Vagina (tissue), 2 donors: ENCODE measurements around the gene UPF3A. TPM values are rescaled to one million over a fixed set of nuclear protein-coding genes. Genes with fewer than 3 reads are reported as not detected.

Experiments
- DNase-seq, 2 donors: peaks; one replicate each; pipeline ENCODE4 v3.0.0-alpha.2; 2017; ENCODE audit errors: extremely low spot score in 2 of 2
- H3K27ac ChIP-seq: fragments of 200-600 bp; sonication (generic); one replicate; pipeline ENCODE4 v1.5.1; 2019
- H3K27me3 ChIP-seq: fragments of 200-600 bp; sonication (generic); one replicate; pipeline ENCODE4 v1.5.1; 2019
- H3K36me3 ChIP-seq, 2 donors: fragments of 200-600 bp; sonication (generic); one replicate each; pipeline ENCODE4 v1.5.1; 2017 to 2019
- H3K4me1 ChIP-seq: fragments of 200-600 bp; sonication (generic); one replicate; pipeline ENCODE4 v1.5.1; 2019
- H3K4me3 ChIP-seq, 2 donors: fragments of 200-600 bp; sonication (generic); 1 replicate in 1 of 2; 2 replicates in 1 of 2; pipeline ENCODE4 v1.5.1; 2016 to 2019
- H3K9me3 ChIP-seq: fragments of 200-600 bp; sonication (generic); one replicate; pipeline ENCODE4 v1.5.1; 2019
- CTCF ChIP-seq, 3 experiments: fragments of 450-650 bp in 2 of 3; fragments of 200-600 bp in 1 of 3; sonication (generic) in 1 of 3; IDR thresholded peaks; one replicate each; pipeline ENCODE4 v1.5.1; 2017 to 2019; ENCODE audit warnings: antibody characterized with exemption in 3 of 3, mild to moderate bottlenecking in 2 of 3, moderate library complexity in 2 of 3
- POLR2A ChIP-seq, 2 donors: fragments of 450-650 bp; IDR thresholded peaks; one replicate each; pipeline ENCODE4 v1.6.1; 2017; ENCODE audit warnings: antibody characterized with exemption in 2 of 2, mild to moderate bottlenecking in 2 of 2, moderate library complexity in 2 of 2
- POLR2AphosphoS5 ChIP-seq, 2 donors: sonication (generic); formaldehyde crosslinking; IDR thresholded peaks; one replicate each; pipeline ENCODE4 v1.9.0; 2017; ENCODE audit warnings: antibody characterized with exemption in 2 of 2, mild to moderate bottlenecking in 2 of 2, low read depth in 1 of 2; ENCODE audit not compliant: insufficient read depth in 1 of 2
- intact Hi-C: fragments of 100-400 bp; cut with DNase I; formaldehyde crosslinking; loops from one replicate; pipeline ENCODE4 v1.15.1; 2023
- total RNA-seq: library from RNA; depleted of rRNA; stranded (reverse); fragments of >200 nt; gene quantifications from one replicate; pipeline ENCODE4 v1.2.3, GENCODE V29; 2016

Gene UPF3A
- total RNA-seq, 1 donor from 2014 or later, result 31.2 TPM

- Histone ChIP-seq H3K4me1 (peaks cover 54% of the 10 kb centered on the region), H3K27me3 (no peaks in the 10 kb centered on the region), H3K36me3 (no peaks in the 10 kb centered on the region), H3K27ac (peak within 1 kb of the TSS; percentile 71), H3K4me3 (peak within 1 kb of the TSS; percentile 56 to 98), H3K9me3 (no peaks in the 10 kb centered on the region)
- intact Hi-C loops, result no loop called here
- DNase-seq, result peak in 1 of 2 donors; percentile 92
- peak in 1 of 2 donors; percentile 58 for TF ChIP-seq POLR2AphosphoS5 (IDR thresholded peaks at IDR 0.05; ENCODE audit: insufficient read depth in 1 of 2, low read depth in 1 of 2)
- no peak for TF ChIP-seq CTCF (IDR thresholded peaks at IDR 0.05)
- peak in 1 of 2 donors; percentile 76 for TF ChIP-seq POLR2A (IDR thresholded peaks at IDR 0.05)
These were observed 32.9 kb downstream of the UPF3A start, which contains the start of gene CHAMP1 for GRCh38 chr13:114314074-114314912. CHAMP1 (plus strand) TSS chr13:114314503; CDS start chr13:114323843, 9,340 bp downstream.

DNA sequence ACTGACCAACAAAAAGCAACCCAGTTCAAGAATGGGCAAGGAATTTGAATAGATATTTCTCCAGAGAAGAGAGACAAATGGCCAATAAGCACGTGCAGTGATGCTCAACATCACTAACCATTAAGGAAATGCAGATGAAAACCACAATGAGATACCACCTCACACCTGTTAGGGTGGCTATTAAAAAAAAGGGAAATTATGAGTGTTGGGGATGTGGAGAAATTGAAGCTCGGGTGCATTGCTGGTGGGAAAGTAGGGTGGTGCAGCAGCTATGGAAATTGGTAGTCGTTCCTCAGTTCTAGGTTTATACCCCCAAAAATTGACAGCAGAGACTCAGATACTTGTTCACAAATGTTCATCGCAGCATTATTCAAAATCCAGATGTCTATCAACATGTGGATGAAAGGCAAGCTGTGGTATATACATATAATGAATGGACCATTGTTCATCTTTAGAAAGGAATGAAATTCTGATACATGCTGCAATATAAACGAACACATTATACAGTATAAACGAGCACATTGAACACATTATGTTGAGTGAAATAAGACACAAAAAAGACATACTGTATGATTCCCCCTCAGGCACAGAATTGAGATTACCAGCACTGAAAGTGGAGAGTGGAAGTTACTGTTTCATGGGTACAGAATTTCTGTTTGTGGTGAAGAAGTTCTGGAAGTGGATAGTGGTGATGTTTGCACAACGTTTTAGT is 33.8 kb downstream of the UPF3A start:
- intact Hi-C loops, result no loop called here
- H3K27me3 ChIP-seq, result no peaks in the 10 kb centered on the region
- peaks cover 62% of the 10 kb centered on the region for H3K4me1 ChIP-seq
- peak overlapping the region; percentile 71 for H3K27ac ChIP-seq
- H3K9me3 ChIP-seq, result no peaks in the 10 kb centered on the region
- no peak for DNase-seq
- H3K36me3 ChIP-seq, result no peaks in the 10 kb centered on the region
- no peak for TF ChIP-seq CTCF (IDR thresholded peaks at IDR 0.05)
- TF ChIP-seq POLR2A (IDR thresholded peaks at IDR 0.05), result no peak
- no peak for TF ChIP-seq POLR2AphosphoS5 (IDR thresholded peaks at IDR 0.05; ENCODE audit: insufficient read depth in 1 of 2, low read depth in 1 of 2)
- H3K4me3 ChIP-seq, result peak overlapping the region; percentile 56 to 98

- intact Hi-C loops, result no loop called here
- Histone ChIP-seq H3K4me3 (no peak overlapping the region), H3K27me3 (no peaks in the 10 kb centered on the region), H3K9me3 (no peaks in the 10 kb centered on the region), H3K27ac (no peak overlapping the region), H3K4me1 (peaks cover 57% of the 10 kb centered on the region), H3K36me3 (peaks cover 3 to 18% of the 10 kb centered on the region in 2 donors)
- TF ChIP-seq CTCF (IDR thresholded peaks at IDR 0.05), result no peak
- TF ChIP-seq POLR2AphosphoS5 (IDR thresholded peaks at IDR 0.05; ENCODE audit: insufficient read depth in 1 of 2, low read depth in 1 of 2), result no peak
- no peak for TF ChIP-seq POLR2A (IDR thresholded peaks at IDR 0.05)
- no peak for DNase-seq
These were observed 37.2 kb downstream of the UPF3A start for GRCh38 chr13:114318624-114319023.

DNA sequence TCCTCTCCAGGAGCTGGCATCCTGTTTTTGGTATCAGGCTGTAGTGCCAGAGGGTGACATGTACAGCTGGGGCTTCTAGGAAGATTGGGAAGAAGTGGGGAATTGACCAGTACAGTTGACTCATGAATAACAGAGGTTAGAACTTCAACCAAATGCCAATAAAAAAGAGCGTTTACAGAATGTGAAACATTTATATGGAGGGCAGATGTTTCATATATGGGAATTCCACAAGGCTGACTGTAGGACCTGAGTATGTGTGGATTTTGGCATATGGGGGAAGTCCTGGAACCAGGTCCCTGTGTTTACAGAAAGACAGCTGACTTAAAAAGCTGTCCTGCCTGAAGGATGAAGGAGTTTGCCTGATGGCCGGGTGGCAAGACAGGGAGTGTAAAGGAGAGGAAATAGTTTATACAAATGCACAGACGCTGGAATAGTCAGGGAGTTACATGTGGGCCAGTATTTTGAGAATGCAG is 38.1 kb downstream of the UPF3A start:
- no peak for TF ChIP-seq CTCF (IDR thresholded peaks at IDR 0.05)
- TF ChIP-seq POLR2AphosphoS5 (IDR thresholded peaks at IDR 0.05; ENCODE audit: insufficient read depth in 1 of 2, low read depth in 1 of 2), result no peak
- TF ChIP-seq POLR2A (IDR thresholded peaks at IDR 0.05), result no peak
- no peak for DNase-seq
- H3K36me3 ChIP-seq, result peaks cover 3 to 27% of the 10 kb centered on the region in 2 donors
- no peak overlapping the region for H3K4me3 ChIP-seq
- no peak overlapping the region for H3K27ac ChIP-seq
- no peaks in the 10 kb centered on the region for H3K27me3 ChIP-seq
- intact Hi-C loops, result no loop called here
- H3K4me1 ChIP-seq, result peaks cover 55% of the 10 kb centered on the region
- H3K9me3 ChIP-seq, result no peaks in the 10 kb centered on the region
